GM21381 (cell line): ENCODE data around the gene DCBLD2.
A peak's percentile ranks its signal among the peaks of the same experiment; 100 is the strongest.

Experiments used
- ATAC-seq: cut with Tn5 transposase; IDR thresholded peaks from one replicate; pipeline ENCODE4 v1.9.1; 2021; ENCODE audit warnings: mild to moderate bottlenecking, moderate library complexity; ENCODE audit not compliant: unreplicated experiment

The DCBLD2 gene

GRCh38 chr3:98793971-98794370 lies 107.5 kb downstream of the DCBLD2 start:
- ATAC-seq = no peak

DNA sequence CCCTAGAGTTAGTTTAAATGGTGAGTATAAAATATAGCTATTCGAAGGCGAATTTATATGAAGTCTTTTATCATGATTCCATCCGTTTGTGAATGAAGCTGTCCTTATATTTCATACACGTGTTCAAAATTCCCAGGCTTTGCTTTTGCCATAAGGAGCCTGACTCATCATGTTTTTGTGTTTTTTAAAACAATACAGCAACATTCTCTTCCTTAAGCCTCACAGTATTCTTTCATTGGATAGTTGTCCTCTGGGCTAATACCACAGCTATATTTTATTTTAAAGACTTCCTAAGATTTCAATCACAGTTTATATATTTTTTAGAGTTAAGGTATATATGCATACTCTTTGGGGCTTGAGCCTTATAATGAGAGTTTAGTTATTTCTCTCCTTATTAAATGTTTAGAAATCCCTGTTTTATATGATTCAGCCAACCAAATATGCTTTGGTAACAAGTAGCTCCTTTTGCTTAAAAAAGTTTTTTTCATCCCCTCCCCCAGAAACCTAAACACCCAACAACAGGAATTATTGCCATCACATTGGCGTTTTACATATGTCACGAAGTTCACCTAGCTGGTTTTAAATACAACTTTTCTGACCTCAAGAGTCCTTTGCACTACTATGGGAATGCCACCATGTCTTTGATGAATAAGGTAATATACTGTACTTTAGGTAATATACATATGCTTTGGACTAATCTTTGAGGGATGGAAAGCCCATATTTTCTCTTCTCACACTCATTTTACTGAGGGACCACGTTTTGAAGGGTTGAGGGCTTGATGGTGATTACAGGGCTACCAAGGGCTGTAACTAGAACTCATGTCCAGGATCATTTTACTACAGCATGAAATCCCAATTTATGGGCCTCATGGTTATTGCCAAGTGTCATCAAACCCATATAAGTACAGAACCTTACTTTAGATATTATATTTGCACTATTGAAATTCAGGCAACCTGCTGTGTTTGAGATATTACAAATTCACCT lies 109.9 kb downstream of the DCBLD2 start:
- no peak for ATAC-seq

- ATAC-seq = no peak
These were observed 112.8 kb downstream of the DCBLD2 start for GRCh38 chr3:98788651-98789050.

- ATAC-seq = no peak
These were observed 114.3 kb downstream of the DCBLD2 start for GRCh38 chr3:98787181-98787580.

- ATAC-seq = no peak
These were observed 115.0 kb downstream of the DCBLD2 start for GRCh38 chr3:98786364-98787006.

GRCh38 chr3:98784666-98785600 lies 116.6 kb downstream of the DCBLD2 start:
- ATAC-seq = no peak

GRCh38 chr3:98784042-98784441 lies 117.5 kb downstream of the DCBLD2 start:
- ATAC-seq = no peak

- ATAC-seq = no peak
These were observed 118.5 kb downstream of the DCBLD2 start for GRCh38 chr3:98782824-98783500.

- ATAC-seq = no peak
These were observed 121.2 kb downstream of the DCBLD2 start for GRCh38 chr3:98780343-98780742.

- no peak for ATAC-seq
These were observed 121.8 kb downstream of the DCBLD2 start for GRCh38 chr3:98779541-98780335.

GRCh38 chr3:98778852-98779413 lies 122.6 kb downstream of the DCBLD2 start:
- no peak for ATAC-seq

- no peak for ATAC-seq
These were observed 123.1 kb downstream of the DCBLD2 start for GRCh38 chr3:98778383-98778782.

DNA sequence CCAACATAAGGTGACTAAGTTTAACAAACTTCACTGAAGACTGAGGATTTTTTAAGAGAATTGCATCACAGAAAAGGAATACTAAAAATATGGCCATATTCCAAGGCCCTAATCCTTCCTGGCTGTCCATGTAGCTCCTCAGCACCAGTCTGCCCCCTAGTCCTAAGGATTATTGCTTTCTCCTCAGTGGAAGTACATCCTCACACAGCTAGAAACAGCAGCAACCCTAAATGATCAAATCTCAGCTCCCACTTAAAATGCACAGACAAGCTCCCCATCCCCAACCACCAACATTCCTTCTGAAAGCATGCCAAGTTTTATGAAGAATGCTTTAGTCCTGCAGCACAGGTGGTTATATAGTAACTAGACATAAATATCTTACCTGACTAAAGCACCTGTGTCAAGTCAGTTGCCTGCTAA lies 123.7 kb downstream of the DCBLD2 start:
- no peak for ATAC-seq

DNA sequence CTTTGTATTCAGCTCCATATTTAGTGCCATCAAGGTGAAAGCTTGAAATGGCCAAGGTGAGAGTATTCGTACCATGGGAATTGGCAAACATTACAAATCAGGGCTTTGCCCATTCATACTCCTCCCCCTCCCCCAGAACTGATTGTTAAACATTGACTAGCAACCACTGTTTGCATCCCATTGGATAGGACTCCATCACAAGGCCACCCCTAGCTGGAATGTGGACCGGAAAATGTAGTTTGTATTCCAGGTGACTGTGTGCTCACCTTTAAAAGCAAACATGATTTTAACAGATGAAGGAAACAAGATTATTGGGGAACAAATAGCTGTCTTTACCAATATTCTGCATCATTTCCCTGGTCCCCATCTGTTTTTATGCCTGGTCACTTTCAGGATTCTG lies 124.2 kb downstream of the DCBLD2 start:
- no peak for ATAC-seq

DNA sequence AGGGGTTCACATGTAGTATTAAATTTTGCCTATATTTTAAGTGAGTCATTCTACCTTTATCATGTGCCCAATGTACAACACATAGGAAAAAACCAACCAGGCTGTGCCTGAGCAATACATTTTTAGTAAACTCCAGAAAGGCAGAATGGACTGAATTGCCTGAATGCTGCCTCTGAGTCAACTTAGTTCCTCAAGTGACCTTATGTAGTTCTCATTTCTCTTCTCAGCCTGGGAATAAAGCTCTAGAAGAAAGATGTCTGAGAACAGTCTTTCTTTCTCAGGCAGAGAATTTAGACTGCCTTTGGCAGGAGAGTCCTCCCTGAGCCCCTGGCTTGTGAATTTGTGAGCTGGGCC lies 125.4 kb downstream of the DCBLD2 start:
- no peak for ATAC-seq

DNA sequence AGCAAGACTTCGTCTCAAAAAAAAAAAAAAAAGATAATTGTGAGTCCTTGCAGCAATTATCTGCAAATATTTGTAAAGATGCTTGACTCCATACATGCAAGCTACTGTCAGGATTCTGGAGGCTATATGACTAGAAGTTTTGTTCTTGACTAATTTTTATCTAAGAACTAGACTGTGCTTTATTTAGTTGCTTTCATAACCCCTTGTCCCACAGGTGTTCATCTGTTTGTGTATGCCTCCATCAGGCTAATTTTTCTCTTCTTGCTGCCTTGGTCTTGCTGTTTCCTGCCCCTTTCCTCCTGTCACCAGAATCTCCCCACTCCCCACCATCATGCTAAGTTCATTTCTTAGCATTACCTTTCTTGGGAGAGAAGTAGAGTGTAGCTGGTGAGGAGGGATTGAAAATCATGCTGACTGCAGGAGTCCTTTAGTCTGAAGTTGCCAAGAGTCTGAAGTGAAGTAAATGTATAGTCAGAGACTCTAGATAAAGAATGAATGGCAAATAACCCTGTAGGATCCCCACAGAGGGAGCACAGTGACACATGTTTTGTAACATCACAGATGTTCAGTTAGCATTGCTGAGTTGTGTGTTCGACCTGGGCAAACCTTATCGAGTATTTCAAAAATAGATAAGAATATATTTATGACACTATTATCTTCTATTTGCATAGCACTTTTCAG lies 125.9 kb downstream of the DCBLD2 start:
- no peak for ATAC-seq

GRCh38 chr3:98772022-98772421 lies 129.5 kb downstream of the DCBLD2 start:
- no peak for ATAC-seq

DNA sequence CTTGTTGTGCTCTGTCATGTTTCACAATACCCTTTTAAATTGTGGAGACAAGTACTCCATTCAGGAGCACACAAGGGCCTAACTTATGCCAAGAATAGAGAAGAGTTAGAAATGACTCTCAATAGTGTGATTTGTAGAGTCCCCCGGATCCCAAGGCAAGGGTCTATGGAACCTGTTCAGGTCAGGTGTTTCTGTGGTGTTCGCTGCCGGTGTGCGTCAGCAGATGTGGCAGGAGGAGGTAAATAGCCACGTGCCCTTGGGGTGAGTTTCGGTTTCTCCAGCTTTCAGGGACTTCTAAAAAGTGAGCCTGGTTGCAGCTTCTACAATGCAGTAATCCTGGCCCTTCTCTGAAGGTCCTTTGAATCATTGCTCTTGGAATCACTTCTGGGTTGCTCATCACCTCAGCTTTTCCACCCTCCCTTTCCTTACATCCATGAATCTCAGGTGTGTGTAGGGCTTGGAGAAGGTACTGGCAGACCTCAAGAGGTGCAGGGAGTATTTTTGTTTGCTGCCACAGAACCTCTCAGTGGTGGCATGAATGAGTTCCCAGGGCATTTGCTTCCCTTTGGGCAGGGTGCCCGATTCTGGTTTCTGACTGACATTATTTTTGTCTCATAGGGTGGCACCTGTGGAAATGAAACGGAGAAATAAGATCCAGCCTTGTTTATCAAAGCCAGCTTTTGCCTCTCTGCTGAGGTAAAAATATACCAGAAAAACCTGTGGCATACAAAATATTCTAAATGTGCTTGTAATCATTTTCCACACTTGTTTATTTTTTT lies 131.0 kb downstream of the DCBLD2 start:
- ATAC-seq = peak; percentile 74
